Dedifferentiated amniotic fluid mesenchymal stem cell (primary cell): ENCODE results near the gene COMMD1.
"Not testable (repeated sequence)": the region's sequence is repeated elsewhere in the genome, so short reads cannot be mapped to it uniquely, and the experiment has no call there.

Experiments
- DNase-seq: peaks from one replicate; pipeline ENCODE4 v3.0.0-alpha.2; 2016; ENCODE audit errors: extremely low spot score

Gene COMMD1

GRCh38 chr2:62074233-62074632 is 168.8 kb downstream of the COMMD1 start:
- no peak for DNase-seq

- DNase-seq, result no peak
Measured at GRCh38 chr2:62076980-62077638, 171.6 kb downstream of the COMMD1 start.

- no peak for DNase-seq
Measured at GRCh38 chr2:62084801-62085200, 179.3 kb downstream of the COMMD1 start.

- no peak for DNase-seq
Measured at GRCh38 chr2:62089658-62090057, 184.2 kb downstream of the COMMD1 start.

- DNase-seq, result no peak
Measured at GRCh38 chr2:62091471-62091870, 186.0 kb downstream of the COMMD1 start.

- DNase-seq, result no peak
Measured at GRCh38 chr2:62099050-62099449, 193.6 kb downstream of the COMMD1 start.

- no peak for DNase-seq
Measured at GRCh38 chr2:62099523-62100175, 194.2 kb downstream of the COMMD1 start.

- DNase-seq, result no peak
Measured at GRCh38 chr2:62101886-62102285, 196.4 kb downstream of the COMMD1 start.

GRCh38 chr2:62102402-62102920 is 197.0 kb downstream of the COMMD1 start:
- DNase-seq, result no peak

- no peak for DNase-seq
Measured at GRCh38 chr2:62109554-62109953, 204.1 kb downstream of the COMMD1 start.

GRCh38 chr2:62110415-62111025 is 205.0 kb downstream of the COMMD1 start:
- no peak for DNase-seq

- no peak for DNase-seq
Measured at GRCh38 chr2:62112179-62112578, 206.7 kb downstream of the COMMD1 start.

GRCh38 chr2:62114564-62114963 is 209.1 kb downstream of the COMMD1 start:
- DNase-seq, result no peak

- no peak for DNase-seq
Measured at GRCh38 chr2:62116983-62117382, 211.5 kb downstream of the COMMD1 start.

- DNase-seq, result no peak
Measured at GRCh38 chr2:62118160-62118559, 212.7 kb downstream of the COMMD1 start.

- no peak for DNase-seq
Measured at GRCh38 chr2:62119311-62119974, 214.0 kb downstream of the COMMD1 start.

GRCh38 chr2:62126239-62126638 is 220.8 kb downstream of the COMMD1 start:
- DNase-seq, result not testable (repeated sequence)

GRCh38 chr2:62133320-62133823 is 227.9 kb downstream of the COMMD1 start:
- no peak for DNase-seq

- no peak for DNase-seq
Measured at GRCh38 chr2:62136956-62137830, 231.7 kb downstream of the COMMD1 start.

- no peak for DNase-seq
Measured at GRCh38 chr2:62140426-62141141, 235.1 kb downstream of the COMMD1 start.
